NCI-H2227 (cell line): Measurements from ENCODE around the gene MICAL2.

Experiments
- DNase-seq: peaks from one replicate; lab custom pipeline; 2025; ENCODE audit not compliant: unreplicated experiment; lab: John Stamatoyannopoulos, UW

MICAL2 gene

DNA sequence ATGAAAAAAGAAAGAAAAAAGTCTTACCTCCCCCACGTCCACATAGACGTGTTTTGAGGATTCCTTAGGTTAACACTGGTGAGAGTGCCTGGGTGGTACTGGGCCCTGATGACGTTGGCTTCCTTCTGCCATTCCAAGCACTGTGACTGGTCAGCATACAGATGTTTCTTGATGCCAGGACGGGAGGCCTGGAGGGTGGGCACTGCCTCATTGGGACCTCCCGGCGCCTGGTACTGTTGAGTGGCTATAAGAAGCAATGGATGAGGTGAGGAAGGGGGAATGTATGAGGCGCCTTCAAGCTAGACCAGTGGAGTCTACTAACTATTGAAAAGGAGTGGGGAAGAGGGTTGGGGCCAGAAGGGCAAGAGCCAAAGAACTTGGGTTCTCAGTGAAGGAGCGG lies 45.3 kb downstream of the MICAL2 start:
- no peak for DNase-seq

DNA sequence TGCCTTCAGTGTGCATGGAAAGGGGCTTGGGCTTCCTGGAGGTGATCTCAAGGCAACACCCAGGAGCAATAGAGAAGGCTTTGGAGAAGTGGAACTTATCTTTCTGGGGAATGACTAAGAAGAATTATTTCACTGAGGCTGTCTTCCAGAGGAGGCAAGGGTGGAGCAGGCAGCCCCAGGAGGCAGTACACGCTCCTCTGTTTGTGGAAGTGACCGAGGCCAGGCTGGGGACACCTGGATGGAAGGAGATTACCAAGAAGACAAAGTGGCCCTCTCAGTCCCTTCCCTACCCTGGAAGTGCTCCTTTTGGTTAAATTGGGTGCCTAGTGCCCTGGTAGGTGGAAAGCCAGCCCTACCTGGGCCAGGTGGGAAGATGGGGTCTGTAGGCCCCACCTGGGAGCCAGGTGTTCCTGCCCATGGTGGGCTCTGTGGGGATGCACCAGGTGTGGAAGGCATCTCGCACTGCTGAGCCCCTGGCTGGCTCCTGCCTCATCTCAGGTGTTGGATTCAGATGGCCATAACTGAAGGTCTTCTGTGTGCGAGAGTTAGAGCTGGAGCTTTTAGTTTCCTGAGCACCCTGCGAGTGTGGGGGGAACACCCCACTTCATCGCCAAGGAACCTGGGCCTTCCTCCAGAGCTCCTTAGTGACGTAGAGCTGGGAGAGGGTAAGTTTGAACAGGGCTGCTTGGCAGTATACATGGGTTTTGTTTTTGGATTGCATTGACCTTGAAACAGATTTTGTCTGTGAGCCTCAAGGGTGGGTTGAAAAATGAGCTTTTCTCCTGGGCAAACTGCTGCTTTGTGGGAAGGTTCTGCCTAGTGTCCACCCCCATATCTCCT lies 46.1 kb downstream of the MICAL2 start:
- DNase-seq: no peak

DNA sequence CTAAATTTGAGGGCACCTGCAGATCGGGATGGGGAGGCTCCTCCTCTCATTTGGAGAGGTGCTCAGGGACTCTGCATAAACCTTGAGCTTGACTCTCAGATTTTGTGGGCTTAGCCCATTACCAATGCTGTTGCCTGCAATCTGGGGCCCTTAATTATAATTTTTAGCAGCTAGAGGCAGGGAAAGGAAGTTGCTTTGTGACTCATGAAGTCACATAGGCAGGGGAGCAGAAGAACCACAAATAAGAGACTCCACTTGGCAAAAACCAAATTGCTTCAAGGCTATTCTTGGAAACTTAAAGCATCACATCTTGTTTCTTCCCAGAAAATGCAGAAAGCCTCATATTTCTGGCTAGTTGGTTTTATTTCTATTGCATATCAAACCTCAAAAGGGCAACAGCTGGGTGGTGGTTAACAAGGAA lies 46.9 kb downstream of the MICAL2 start:
- no peak for DNase-seq

DNA sequence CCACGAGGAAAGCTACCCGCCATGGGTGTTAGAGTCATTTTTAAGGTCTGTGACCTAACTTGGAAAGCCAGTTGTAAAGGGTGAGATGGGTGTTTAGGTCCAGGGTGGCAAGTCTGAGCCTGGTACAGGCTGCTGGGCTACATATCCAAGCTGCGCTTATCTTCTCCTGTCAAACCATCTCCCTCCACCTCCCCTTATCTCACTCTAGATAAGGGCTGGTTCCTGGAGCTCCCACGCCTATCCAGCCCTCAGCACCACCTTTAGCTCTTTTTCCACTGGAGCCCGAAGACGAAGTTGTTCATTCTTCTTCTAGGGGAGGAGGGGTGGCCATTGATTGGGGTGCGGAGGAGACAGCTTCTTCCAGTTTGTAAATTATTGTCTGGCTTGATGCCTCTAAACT lies 48.5 kb downstream of the MICAL2 start:
- DNase-seq: no peak

DNA sequence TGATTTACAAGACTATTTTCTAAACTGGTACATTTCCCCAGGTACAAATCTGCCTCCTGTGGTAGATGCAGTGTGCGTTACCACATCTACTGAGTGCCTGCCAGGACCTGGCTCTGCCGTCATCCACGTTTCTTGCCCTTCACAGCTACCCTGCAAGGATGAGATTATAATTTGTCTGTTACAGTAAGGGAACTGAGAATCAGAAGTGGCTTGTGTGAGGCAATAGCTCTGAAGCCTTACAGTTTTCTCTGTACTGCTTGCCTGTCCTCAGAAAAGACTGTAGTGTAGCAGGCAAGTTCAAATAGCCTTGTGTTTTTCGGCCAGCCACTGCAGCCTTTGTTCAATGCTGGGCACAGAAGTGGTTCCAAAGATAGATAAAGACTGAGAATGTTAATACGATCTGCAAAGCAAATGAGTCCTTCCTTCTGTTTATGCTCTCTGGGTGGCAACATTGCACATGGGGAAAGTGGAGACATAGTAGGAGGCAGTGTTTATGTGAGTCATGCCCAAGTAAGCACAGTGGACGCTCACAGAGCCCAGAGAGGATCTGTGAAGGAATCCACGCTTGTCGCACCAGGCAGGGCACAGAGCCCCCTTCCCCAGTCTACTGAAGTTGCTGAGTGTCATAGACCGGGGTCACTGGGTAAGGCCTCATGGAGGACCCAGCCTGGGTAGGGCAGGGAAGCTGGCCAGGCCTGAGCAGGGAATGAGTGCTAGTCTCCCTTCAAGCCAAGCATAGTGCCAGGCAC lies 49.1 kb downstream of the MICAL2 start:
- DNase-seq: no peak

DNA sequence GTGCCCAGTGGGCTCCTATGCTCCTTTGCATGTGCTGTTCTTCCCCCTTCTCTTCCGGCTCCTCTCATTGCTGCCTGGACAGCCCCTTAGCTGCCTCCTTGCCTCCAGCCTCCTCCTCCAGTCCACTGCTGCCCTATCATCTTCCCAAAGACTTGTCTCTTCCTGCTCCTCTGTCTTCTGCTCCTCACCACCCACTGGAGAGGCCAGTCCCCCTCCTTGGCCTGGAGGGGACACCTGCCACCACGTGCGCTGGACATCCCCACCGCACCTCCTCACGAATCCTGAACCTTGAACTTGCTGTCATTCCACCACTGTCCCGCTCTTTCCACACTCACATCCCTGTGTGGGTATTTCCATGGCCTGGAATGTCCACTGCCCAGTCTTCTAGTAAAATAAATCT lies 49.8 kb downstream of the MICAL2 start:
- no peak for DNase-seq

DNA sequence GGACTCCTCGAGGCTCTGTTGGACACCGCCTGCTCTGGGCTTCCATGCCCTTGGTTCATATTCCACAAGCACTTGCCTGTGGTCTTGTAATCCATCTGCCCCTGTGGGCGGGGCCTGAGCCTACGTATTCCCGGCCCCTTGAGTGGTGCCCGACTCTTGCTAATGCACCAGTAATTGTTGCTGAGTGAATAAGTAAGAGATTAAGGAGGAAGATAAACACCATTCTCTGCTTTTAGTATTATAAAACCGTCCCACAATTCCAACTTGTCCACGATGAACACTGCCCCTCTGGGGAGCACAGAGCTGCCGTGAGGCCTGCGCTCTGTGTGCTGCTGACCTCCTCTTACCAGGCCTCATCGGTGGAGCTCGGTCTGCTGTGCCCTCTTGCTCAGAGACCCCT lies 50.3 kb downstream of the MICAL2 start:
- peak; percentile 42 for DNase-seq

DNA sequence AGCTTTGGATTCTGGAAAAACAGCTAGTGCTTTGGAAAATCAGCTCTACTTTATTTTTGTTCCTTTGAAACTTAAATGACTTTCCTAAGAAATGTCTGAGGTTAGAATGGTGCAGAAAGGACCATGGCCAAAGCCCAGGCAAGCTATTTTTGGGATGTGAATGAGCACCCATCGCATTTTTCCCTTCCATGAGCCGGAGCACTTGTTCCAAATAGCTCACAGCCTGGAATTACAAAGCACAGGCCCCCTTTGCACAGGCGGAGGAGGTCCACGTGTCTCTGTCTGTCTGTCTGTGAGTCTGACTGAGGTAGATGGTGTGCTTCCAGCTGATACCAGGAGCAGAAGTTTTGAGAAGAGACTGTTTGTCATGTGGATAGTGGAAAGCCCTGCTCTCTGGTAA lies 50.7 kb downstream of the MICAL2 start:
- DNase-seq: no peak

DNA sequence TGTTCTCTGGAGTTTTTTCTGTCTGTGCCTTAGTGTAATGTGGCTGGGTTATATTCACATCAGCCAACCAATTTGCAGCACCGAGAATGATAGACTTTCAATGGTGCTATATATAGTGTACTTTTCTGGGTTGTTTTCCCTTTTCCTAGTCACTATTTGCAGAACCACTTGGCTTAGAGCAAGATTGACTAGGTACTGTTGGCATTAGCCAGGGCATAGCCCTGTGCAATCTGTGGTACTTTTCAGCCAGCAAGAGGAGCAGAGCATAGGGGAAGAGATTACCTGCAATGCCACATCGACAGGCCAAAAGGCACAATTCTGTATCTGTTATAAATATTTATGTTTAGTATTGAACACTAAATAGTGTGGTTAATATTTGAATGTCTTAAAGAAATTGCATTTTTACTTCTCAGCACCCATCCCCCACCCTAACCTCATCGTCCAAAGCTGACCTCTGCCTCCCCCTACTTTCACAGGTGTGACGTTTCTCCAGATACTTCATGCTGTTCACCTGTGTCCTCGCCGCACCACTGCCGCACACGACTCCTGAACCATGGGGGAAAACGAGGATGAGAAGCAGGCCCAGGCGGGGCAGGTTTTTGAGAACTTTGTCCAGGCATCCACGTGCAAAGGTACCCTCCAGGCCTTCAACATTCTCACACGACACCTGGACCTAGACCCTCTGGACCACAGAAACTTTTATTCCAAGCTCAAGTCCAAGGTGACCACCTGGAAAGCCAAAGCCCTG lies 51.4 kb downstream of the MICAL2 start:
- no peak for DNase-seq

DNA sequence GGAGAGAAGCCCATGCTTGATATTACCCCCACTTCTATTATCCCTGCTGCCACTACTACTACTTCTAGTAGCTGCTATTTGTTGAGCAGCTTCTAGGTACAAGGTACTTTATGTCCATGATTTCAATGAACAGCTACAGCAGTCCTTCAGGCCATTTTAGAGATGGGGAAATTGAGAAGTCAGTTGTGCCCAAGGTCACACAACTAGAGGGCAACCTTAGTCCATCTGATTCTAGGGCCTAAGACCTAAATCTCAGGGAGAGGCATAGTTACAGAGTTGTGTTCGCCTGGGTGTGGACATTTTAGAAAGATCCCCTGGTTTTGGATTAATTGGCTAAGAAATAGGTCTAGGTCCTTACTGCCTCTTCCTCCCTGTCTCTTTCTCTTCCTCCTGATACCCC lies 52.3 kb downstream of the MICAL2 start:
- no peak for DNase-seq

DNA sequence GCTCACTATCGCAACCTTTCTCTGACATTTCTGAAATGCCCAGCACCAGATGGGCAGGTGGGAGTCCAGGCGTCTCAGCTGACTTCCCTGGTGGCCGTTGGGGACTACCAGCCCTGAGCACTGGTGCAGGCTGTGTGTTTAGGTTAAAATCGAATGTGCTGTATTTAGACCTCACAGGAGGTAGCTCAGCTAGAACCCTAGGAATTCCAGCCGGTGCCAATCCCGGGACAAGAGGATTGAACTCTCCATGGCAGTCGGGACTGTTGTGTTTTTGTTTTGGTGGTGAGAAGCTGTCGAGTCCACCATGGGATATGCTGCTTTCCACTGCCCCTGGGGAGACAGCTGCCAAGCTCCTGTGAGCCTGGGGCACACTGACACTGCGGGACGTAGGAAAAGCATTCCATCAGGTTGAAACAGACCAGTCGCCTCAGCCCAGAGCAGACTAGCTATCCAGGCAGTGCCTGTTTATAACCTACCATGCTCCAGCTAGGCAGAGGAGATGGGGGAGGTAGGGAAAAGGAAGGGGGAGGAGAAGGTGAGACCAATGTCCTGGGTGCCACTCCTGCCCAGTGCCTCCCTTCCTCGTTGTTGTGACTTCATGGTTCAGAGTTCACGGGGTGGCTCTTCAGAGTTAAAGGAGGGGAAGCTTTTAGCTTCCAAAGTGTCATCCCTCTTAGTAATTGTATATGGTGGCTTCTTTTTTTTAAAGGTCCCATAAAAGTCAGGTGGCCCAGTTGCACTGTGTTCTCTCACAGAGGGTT lies 53.0 kb downstream of the MICAL2 start:
- no peak for DNase-seq

DNA sequence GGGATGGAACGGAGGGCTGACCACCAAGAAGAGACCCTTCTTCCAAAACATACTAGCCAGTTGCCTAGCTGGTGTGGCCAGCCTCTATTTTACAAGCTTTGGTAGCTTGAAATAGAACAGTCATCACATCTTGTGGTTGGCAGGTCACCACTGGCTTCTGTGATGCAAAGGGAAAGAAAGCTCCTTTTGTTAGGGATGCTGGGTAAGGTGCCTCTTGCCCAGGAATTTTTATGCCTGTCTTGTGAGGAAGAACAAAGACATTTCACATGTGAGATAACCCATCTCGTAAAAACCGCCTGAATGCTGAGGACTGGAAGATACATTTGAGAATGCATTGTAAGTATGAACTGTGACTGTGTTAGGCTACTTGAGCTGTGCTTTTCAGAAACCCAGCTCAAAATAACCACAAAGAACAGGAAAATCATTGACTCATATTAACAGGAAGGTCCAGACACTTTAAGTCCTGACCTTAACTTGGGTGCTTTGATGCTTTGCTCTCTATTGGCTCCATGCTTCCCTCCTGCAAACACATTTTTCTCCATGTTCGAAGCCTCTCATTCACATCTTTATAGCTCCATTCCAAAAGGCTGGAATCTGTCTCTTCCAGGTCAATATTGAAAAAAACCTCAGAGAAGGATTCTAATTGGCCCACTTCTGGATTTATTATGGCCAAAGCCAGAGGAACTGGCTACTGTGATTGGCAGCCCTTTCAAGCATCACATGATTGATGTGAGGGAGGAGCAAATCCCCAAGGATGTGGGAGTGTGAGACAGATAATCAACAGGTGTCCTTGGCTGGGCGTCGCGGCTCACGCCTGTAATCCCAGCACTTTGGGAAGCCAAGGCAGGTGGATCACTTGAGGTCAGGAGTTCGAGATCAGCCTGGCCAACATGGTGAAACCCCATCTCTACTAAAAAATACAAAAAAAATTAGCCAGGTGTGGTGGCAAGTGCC lies 53.9 kb downstream of the MICAL2 start:
- no peak for DNase-seq

DNA sequence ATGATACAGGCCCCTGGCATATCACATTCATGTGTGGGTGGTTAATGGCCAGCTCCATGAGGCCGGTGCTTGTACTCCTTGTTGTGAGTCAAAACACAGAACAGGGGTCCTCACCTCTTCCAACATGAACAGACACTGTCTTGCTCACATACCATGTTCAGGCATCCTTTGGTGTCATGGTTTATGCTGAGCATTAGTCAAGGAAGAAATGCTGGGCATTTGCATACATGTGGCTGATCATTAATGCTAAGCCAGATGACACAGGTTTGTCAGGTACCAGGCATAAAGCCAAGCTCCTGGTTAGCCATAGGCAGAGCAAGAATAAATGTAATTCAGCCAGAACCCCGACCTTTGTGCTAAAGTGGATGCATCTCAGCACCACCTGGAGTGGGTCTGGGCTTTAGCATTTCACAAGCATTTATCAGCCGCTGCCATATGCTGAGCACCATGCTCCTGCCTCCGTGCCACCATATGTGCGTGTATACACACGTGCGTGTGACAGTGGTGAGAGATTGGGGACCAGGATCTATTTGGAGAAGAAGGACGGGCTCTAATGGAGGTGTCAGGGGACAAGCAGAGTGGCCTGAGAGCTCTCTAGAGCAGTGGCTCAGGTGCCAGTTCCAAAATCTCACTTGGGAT lies 55.0 kb downstream of the MICAL2 start:
- no peak for DNase-seq

DNA sequence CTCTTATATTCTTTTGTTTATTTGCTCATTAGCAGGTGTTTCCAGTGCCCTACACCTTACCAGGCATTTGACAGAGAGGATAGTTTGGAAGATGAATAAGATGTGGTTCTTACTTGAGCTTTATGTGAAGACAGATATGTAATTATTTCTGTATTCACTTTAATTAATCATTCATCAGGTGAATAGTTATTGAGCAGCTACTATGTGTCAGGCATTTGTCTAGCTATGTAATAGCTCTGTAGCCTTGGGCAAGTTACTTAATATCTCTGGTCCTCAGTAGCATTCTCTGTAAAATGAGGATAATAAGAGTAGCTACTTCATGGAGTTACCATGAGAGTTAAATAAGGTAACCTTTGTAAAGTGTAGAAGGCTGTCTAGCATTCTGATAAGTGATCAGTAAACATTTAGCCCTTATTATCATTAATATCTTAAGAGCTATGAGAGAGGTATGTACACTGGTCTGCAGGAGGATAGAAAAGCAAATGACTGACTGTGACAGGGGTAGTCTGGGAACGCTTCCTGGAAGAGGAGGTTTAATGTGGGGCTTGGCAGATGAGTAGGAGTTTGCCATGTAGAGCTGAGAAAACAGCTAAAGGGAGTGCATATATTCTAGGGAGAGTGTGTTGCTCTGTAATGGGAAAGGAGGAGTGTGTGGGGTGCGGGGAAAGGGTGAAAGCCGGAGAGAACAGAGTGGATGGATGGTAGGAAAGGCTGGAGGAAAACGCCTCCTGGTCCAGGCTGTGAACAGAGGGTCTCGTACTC lies 56.1 kb downstream of the MICAL2 start:
- no peak for DNase-seq

DNA sequence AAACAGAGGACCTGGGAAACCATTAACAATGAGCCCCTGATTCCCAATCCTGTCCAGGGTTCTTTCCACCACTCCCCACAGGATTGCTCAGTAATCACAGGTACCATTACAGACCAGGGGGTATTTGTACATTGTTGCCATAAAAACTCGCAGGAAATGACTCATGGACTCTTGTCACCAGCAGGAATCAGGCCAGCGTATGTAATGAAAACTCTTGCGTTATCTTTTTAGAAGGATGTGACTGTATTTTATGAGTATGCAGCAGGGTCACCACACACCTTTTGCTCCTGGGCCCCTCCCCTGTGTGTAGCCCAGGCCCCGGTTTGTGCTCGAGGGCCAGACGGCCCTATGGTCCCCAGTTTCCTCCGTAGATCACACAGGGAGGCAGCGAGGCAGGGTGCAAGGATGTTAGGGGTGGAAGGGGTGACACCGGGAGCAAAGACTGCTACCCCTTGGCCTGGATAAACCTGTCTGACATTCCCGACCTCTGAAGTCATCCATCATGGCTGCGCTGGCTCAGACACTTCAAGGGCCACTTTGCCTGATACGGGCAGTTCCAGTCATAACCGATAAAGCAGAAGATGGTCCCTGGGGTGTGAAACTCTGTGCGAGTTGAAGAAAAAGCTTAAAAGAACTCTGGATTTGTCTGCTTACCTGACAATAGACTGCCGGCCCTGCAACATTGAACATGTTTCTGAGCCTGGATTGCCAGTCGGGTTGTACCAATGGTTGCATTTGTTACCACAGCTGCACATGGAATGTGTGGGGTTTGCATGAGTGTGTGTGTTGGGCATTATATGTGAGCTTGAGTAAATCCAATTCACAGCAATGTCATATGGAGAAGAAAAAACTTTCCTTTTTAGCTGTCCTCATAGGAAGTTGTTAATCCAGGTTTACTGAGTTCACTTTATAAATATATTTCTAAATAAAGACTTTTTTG lies 56.9 kb downstream of the MICAL2 start:
- DNase-seq: no peak

DNA sequence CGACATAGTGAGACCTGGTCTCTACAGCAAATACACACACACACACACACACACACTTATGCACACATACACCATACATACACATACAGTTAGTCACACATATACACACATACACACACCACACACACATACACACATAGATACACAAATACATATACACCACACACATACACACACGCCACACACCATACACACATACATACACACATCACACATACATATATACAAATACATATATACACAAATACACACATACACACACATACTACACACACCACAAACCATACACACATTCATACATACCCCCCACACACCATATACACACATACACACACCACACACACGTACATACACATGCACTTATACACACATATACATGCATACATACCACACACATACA lies 57.7 kb downstream of the MICAL2 start:
- DNase-seq: no peak

DNA sequence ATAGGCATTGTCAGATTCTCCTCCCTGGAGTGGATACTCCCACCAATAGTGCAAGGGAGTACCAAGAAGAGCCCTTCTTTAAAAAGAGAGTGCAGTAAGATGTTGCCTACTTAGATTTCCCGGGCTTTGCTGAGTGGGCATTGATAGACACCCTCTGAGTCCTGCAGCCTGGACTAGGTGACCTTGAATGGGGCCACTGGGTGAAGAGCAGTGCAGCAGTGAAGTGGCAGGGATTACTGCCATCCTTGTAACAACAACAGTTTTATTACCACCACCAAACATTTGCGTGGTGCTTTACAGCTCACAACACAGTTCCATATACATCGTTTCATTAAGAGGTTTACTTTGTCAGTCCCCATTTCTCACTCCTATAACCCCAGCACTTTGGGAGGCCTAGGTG lies 59.4 kb downstream of the MICAL2 start:
- DNase-seq: no peak

DNA sequence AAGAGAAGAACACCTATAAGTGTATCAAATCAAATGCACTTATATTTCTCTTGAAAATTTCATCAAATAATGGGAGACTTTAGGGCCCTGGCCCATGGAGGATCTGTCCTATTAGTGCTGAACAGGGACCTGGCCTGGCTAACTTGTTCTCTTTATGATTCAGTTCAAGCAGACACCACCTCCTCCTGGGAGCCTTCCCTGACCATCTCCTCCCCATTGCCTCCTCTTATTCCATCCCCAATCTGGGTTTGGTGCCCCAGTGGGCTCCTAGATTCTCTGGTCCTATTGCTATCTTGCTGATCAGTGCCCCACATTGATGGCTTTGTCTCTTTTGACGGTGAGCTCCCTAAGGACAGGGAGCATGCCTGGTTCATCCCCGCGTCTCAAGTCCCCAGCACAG lies 60.1 kb downstream of the MICAL2 start:
- no peak for DNase-seq
